Measurements from ENCODE around the gene LAGE3.

- TF ChIP-seq, protein P1, sequence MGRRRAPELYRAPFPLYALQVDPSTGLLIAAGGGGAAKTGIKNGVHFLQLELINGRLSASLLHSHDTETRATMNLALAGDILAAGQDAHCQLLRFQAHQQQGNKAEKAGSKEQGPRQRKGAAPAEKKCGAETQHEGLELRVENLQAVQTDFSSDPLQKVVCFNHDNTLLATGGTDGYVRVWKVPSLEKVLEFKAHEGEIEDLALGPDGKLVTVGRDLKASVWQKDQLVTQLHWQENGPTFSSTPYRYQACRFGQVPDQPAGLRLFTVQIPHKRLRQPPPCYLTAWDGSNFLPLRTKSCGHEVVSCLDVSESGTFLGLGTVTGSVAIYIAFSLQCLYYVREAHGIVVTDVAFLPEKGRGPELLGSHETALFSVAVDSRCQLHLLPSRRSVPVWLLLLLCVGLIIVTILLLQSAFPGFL (CRISPR knock-in tag; IDR thresholded peaks at IDR 0.05): no peak
- TF ChIP-seq TEAD2 (CRISPR knock-in tag; IDR thresholded peaks at IDR 0.05): no peak
Measured at GRCh38 chrX:154471839-154472684, 7.0 kb downstream of the LAGE3 start.
